Brain pericyte (primary cell): ENCODE measurements around the gene PMEL.
"Not testable (repeated sequence)": the region's sequence is repeated elsewhere in the genome, so short reads cannot be mapped to it uniquely, and the experiment has no call there.

Experiments
- DNase-seq: peaks from one replicate; pipeline ENCODE4 v3.0.0-alpha.2; 2012; ENCODE audit warnings: low read depth, low spot score

PMEL gene

GRCh38 chr12:55923648-55924047 is 42.2 kb downstream of the PMEL start:
- not testable (repeated sequence) for DNase-seq

DNA sequence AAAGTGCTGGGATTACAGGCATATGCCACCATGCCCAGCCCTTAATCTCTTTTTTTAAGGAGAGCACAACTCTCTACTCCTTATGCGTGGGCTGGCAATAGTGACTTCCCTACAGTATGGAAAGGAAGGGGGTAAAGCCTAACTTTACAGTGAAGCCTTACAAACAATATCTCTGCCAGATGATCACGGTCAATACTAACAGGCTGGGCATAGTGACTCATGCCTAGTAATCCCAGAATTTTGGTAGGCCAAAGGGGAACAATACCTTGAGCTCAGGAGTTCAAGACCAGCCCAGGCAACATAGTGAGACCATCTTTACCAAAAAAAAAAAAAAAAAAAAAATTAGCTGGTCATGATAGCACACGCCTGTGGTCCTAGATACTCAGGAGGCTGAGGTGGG is 43.7 kb downstream of the PMEL start:
- no peak for DNase-seq

- DNase-seq = not testable (repeated sequence)
These were observed 46.8 kb downstream of the PMEL start for GRCh38 chr12:55919032-55919431.

DNA sequence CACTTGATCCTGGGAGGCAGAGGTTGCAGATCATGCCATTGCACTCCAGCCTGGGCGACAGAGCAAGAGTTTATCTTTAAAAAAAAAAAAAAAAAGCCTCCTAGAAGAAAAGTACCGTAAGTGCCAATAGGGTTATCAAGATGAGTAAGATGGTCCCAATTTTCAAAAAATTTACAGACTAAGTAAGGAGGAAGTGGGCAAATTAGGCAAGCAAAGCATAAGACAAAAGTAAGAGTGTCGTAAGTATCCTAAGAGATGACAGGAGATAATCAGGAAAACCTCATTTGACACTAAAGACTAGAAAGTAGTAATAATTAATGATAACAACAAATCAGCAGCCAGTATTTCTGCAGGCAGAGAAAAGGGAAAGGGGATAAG is 50.4 kb downstream of the PMEL start:
- no peak for DNase-seq

DNA sequence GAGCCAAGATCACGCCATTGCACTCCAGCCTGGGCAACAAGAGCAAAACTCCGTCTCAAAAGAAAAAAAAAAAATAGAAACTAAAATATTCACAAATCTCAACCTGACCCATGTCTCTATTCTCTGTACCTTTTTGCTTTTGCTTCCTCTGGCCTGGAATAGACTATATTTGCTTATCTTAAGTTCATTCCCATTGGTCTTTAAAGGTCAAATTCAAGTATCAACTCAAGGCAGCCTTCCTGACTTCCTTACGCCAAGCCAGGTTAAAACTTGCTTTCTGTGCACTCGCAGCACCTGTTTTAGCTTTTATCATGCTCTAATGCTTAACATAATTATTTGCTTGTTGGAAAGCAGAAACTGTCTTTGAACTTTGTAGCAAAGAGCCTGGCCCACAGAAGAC is 52.9 kb downstream of the PMEL start:
- DNase-seq = no peak

GRCh38 chr12:55909513-55909884 is 56.3 kb downstream of the PMEL start:
- DNase-seq = no peak

DNA sequence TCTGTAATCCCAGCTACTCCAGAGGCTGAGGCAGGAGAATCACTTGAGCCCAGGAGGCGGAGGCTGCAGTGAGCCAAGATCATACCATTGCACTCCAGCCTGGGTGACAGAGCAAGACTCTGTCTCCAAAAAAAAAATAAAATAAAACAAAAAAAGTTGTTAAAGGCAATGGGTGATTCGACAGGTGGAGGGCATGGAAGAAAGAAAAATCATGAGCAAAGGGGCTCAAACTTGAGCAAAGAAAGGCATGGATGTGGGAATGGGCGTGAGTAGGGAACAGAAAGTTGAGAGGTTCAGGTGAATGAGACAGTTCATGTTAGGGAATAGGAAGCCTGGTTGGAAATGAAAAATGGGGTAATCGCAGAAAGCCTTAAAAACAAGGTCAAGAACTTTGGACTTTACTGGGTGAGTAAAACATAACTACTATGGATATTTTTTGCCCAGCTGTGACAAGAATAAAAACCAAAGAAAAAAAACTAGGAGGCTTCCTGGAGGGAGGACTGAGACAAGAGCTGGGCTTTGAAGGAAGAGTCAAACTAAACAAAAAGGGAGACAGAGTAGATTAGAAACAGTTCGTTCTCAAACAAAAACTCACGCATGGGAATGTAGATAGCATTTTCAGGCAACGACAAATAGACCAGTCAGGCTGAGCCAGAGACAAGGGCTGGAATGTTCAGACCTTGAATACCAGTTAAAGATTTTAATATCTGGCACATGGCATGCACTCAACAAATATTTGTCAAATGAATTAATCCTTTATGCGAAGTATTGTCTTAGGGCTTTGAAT is 56.9 kb downstream of the PMEL start:
- no peak for DNase-seq

GRCh38 chr12:55906056-55906455 is 59.8 kb downstream of the PMEL start:
- DNase-seq = no peak
